ENCODE data around the gene MPPED2.

MPPED2 gene

GRCh38 chr11:30455025-30455424 is 131.1 kb downstream of the MPPED2 start:
- DNase-seq (ENCODE audit: low spot score) (no peak), FAIRE-seq (no peak)

GRCh38 chr11:30454541-30454940 is 131.6 kb downstream of the MPPED2 start:
- DNase-seq (ENCODE audit: low spot score) (no peak), FAIRE-seq (no peak)

DNA sequence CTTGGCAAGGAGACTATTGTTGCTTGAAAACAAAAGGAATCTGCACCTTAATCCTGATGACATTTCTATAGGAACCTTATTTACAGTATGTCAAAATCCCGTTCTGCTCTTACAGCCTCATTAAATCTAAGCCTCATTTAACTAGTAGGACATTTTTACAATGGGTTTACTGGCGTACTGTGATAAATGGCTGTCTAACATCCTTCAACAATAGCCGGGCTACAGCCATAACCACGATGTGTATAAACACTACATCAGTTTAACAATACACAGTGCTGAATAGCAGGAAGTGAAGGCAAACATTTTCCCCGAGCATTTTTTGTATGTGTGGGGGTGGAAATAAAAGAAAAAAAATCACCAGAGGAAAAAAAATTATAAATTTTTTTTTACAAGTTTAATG is 132.0 kb downstream of the MPPED2 start:
- DNase-seq (ENCODE audit: low spot score), result no peak
- no peak for FAIRE-seq

DNA sequence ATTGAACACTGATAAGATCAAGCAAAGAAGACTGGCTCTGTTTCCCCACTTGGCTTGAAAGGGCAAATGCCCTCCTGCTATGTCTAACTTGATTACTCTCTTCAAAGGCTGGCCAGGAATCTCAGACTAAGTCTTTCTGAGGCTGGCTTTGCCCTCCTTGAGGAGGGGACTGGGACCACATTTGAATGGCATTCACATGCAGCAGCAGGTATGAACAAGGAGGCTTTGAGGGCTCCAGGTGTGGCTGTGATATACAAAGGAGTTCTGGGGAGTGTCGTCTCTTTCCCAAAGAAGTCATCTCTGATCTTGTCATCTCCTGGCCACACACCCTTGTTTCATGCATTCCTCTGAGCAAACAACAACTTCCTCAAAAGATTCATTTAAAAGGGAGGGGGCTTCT is 132.4 kb downstream of the MPPED2 start:
- DNase-seq (ENCODE audit: low spot score), result no peak
- FAIRE-seq, result no peak

GRCh38 chr11:30452842-30453241 is 133.3 kb downstream of the MPPED2 start:
- no peak for DNase-seq (ENCODE audit: low spot score)
- FAIRE-seq, result no peak

- FAIRE-seq (no peak), DNase-seq (ENCODE audit: low spot score) (no peak)
Observed at GRCh38 chr11:30452114-30452513, 134.0 kb downstream of the MPPED2 start.

DNA sequence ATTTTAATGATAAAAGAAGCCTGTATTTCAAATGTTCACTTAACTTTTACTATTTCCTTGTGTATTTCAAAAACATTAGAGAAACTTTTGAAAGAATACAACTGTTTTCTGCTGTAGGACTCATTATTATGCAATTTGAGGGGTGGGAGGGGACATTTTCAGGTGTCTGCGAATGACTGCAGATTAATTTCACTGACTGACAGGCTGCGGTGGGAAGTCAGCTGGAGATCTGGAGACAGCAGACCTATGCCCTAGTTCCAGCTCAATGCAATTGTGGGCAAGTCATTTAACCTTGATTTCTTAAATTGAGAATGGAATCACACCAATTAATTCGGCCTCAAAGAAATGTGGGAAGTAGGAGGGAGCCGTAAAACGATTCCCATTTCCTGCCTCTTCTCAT is 134.5 kb downstream of the MPPED2 start:
- FAIRE-seq, result no peak

DNA sequence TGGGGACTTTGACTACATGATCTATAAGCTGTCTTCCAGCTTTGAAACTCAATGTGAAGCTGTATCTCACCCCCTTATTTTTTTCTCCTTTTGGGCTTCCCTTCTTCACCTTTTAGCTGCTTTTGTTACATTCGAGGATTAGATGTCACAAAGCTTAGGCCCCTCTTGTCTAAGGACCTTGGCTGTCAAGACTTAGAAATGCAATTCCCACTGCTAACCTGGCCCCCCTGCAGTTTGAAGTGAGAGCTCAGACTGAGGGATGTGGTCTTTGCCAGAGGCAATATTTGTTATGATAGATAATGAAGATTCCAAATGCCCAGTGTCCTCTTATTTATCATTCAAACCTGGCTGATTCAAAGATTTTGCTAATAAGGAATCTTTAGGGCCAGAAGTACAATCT is 135.0 kb downstream of the MPPED2 start:
- no peak for DNase-seq (ENCODE audit: low spot score)
- no peak for FAIRE-seq

More for the DNA sequence above, 134.5 kb downstream of the MPPED2 start:
- no peak for DNase-seq (ENCODE audit: low spot score)

DNA sequence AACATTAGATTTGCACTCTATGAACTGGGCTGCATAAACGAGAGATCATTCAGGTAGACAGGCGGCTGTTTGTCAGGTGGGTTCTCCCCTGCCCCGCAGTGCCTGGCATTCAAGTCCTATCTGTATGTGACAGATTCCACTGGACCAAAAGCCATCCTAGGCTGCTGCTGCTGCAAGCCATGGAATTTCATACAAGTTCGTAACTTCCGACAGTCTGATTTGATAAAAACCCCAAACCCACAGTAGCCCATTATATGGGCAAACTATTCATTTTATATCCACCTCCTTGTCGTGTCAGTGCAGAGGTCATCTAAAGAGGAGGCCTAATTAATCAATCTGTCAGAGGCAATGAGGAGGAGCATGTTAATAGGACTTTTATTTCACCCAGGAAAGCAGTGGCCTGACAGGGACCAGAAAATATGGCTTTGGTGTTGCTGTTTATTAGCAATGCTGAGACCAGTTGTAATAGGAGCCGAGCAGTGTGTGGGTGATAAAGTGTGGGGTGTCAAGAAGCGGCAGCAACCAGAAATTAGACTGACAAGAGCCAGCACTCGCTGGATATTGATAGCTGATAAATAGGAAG is 139.0 kb downstream of the MPPED2 start:
- FAIRE-seq (no peak), DNase-seq (ENCODE audit: low spot score) (no peak)

GRCh38 chr11:30446520-30446919 is 139.6 kb downstream of the MPPED2 start:
- no peak for FAIRE-seq
- DNase-seq (ENCODE audit: low spot score), result no peak

DNA sequence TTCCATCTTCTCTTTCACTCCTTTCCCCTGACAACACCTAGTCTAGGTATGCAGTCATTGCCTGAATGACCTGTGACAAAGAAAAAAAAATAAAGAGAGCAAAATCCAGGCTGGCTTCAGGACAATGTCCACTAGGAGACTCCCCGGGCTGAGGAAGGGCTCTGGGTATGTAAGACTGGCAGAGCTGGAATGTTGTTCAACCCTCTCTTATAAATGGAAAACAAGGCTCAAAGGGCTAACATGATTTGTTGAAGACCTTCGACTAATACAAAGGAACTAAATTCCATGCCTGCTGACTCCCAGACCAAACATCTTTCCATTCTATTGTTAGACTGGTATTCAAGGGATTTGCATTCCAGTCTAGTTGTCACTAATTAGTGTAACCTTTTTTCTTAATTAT is 141.1 kb downstream of the MPPED2 start:
- FAIRE-seq, result no peak

GRCh38 chr11:30440510-30440909 is 145.6 kb downstream of the MPPED2 start:
- FAIRE-seq (no peak), DNase-seq (ENCODE audit: low spot score) (no peak)

More for the DNA sequence above, 141.1 kb downstream of the MPPED2 start:
- DNase-seq (ENCODE audit: low spot score), result no peak

- no peak for DNase-seq (ENCODE audit: low spot score)
Observed at GRCh38 chr11:30436801-30437200, 149.4 kb downstream of the MPPED2 start.

DNA sequence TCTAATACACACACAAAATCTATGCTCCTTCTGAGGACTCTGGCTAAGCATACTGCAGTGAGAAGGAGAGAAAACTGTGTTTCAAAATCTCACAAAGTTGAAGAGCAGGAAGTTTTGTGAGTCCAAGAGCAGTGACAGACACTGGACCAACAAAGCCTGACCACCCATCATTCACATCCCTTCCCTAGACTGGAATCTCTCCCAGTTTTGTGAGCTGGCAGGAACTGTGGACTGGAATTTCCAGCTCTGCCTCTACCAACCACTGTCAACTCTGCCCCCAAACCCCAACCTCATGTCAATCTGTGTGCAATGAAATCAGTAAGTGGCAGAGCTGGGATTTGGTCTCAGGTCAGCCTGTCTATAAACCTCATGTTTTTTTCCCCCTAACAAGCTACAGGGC is 150.7 kb downstream of the MPPED2 start:
- FAIRE-seq (no peak), DNase-seq (ENCODE audit: low spot score) (no peak)

More at GRCh38 chr11:30436801-30437200, 149.4 kb downstream of the MPPED2 start:
- no peak for FAIRE-seq

DNA sequence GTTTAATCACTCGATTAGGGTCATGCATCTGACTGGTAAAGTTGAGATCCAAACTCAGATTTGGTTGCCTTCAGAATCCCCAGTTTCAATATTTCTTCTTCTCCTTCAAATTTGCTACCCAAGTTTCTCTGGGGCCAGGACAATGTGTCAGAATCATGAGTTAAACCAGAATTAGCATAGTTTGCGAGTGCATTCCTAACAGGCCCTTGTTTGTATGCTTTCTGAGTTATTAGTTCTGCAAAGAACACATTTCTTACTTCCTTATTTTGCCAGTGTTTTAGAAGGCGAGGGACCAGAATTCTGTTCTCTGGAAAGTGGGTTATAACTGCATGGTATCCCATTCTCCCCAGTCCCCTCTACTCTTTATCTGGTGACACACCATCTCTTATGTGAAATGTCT is 151.3 kb downstream of the MPPED2 start:
- DNase-seq (ENCODE audit: low spot score), result no peak

GRCh38 chr11:30433831-30434230 is 152.3 kb downstream of the MPPED2 start:
- no peak for FAIRE-seq
- no peak for DNase-seq (ENCODE audit: low spot score)

More for the DNA sequence above, 151.3 kb downstream of the MPPED2 start:
- FAIRE-seq, result no peak

- FAIRE-seq, result no peak
Observed at GRCh38 chr11:30432716-30433115, 153.4 kb downstream of the MPPED2 start.

DNA sequence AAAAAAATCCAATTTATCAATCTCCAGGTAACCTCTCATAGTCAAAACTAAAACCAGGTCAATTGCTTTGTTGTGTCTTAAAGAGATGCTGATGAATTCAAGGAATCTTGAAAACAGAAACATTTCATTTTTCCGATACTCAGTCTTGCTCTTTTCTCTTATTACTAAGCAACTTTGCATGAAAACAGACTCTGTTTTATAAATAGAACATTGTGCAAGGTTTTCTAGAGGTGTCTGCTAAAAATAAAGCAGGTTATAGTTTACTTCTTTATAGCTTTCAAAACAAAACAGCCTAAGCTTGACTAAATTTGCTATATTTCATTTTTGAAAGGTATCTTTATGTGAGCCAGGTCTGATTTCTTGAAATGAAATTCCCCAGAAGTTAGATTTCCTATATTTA is 154.0 kb downstream of the MPPED2 start:
- no peak for FAIRE-seq
- DNase-seq (ENCODE audit: low spot score), result no peak

More at GRCh38 chr11:30432716-30433115, 153.4 kb downstream of the MPPED2 start:
- DNase-seq (ENCODE audit: low spot score), result no peak

DNA sequence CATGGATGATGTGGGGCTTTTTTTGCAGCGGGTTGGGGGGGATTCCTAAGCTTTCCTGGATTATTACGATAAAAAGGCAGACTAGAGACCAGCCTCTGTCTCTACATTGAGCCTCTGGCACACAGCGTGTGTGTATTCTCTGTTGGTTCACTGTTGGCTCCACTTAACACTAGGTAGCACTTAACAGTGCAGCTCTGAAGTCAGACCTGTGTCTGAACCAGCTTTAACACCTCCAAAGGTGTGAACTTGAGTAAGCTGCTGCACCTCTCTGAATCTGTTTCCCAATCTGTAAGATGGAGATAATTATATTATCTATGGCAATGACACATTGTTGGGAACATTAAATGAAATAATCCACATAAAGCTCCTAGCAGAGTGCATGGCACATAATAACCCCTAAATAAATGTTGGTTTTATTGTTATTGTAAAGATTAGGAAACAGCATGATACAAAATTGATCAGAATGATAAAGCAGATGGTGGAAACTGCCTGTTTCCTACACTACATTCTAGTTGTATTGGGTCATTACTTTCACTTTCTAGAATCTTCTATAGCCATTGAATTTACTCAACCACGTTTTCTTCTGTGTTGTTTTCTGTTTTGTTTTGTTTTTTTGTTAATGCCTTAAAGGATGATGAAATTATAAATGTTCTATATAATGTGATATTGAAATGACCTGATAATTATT is 154.9 kb downstream of the MPPED2 start:
- DNase-seq (ENCODE audit: low spot score) (no peak), FAIRE-seq (no peak)

- FAIRE-seq (no peak), DNase-seq (ENCODE audit: low spot score) (no peak)
Observed at GRCh38 chr11:30429550-30429949, 156.6 kb downstream of the MPPED2 start.

- no peak for FAIRE-seq
- no peak for DNase-seq (ENCODE audit: low spot score)
Observed at GRCh38 chr11:30426781-30427180, 159.4 kb downstream of the MPPED2 start.

GRCh38 chr11:30424844-30425243 is 161.3 kb downstream of the MPPED2 start:
- FAIRE-seq (no peak), DNase-seq (ENCODE audit: low spot score) (no peak)

DNA sequence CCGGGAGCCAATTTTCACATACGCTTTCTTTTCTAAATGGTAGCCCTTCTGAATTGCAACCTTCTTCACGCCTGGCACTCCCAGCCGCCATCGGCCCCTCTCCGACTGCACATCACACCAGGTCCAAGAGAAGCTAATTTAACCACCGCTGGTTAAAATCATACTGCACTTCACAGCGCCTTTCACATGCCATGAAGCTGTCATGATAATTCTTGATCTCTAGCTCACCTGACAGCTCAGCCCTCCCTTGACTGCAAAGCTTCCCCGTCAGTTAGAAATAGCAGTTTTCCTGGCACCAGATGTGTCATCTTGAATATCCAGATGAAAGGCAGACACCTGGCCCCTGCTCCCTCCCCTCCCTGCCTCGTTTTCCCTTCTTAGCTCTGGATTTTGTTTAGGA is 161.8 kb downstream of the MPPED2 start:
- DNase-seq (ENCODE audit: low spot score), result no peak
- FAIRE-seq, result no peak

All from RCC 7860 (cell line).